HCT116 (cell line): ENCODE results near the gene TMCC1. TPM values are rescaled to one million over a fixed set of nuclear protein-coding genes. Genes with fewer than 3 reads are reported as not detected.

Experiments
- ATAC-seq: fragments of 200-7000 bp; cut with Tn5 transposase; 2 replicates; pipeline ENCODE4 v1.9.1; 2020; ENCODE audit warnings: mild to moderate bottlenecking, moderate library complexity
- BruUV-seq: library from RNA; stranded (reverse); fragments of 400-500 nt; replicated peaks from 2 replicates; lab custom pipeline; 2021; lab: Mats Ljungman, UMichigan
- CTCF ChIA-PET: fragments of 300-600 bp; sonication (Branson Sonifier 250); formaldehyde crosslinking; loops from one replicate; lab custom pipeline; 2021; ENCODE audit warnings: antibody characterized with exemption; lab: Charles Lee
- POLR2A ChIA-PET: fragments of 300-600, 350-600 bp; sonication (Branson Sonifier 250); formaldehyde crosslinking; loops from one replicate; lab custom pipeline; 2021; ENCODE audit warnings: antibody characterized with exemption; lab: Charles Lee
- RAD21 ChIA-PET, 2 experiments: fragments of 300-600 bp; sonication (Branson Sonifier 250); formaldehyde crosslinking; loops; one replicate each; lab custom pipeline; 2023; ENCODE audit warnings: low total read pairs in 2 of 2; ENCODE audit not compliant: uncharacterized antibody in 2 of 2, unreplicated experiment in 2 of 2, low non-redundant PET in 1 of 2; lab: Charles Lee
- DNase-seq: peaks from one replicate; pipeline ENCODE4 v3.0.0-alpha.2; 2010; ENCODE audit warnings: low read depth, low spot score
- H2AFZ ChIP-seq: fragments of 200-600 bp; shearing (Covaris generic), sonication (generic); 2 replicates; pipeline ENCODE4 v1.6.1; 2017; ENCODE audit warnings: low read depth, mixed run types, mixed read lengths, antibody characterized with exemption, low read length; ENCODE audit not compliant: poor library complexity, severe bottlenecking
- H3K27ac ChIP-seq: 2 replicates; pipeline ENCODE4 v1.5.1; 2012; ENCODE audit warnings: low read depth, low read length
- H3K27me3 ChIP-seq: fragments of 200-600 bp; sonication (generic); 2 replicates; pipeline ENCODE4 v1.6.1; 2016; ENCODE audit warnings: mixed run types, low read length, mixed read lengths; ENCODE audit not compliant: insufficient read depth
- H3K36me3 ChIP-seq, 2 experiments: fragments of 200-500 bp in 1 of 2; fragments of 200-600 bp in 1 of 2; sonication (Bioruptor generic) in 1 of 2; sonication (generic) in 1 of 2; 2 replicates each; pipeline versions ENCODE4 v1.5.1 to v1.6.1; 2014 to 2016; ENCODE audit warnings: low read length in 2 of 2, inconsistent platforms in 1 of 2, mixed read lengths in 1 of 2, mixed run types in 1 of 2; ENCODE audit not compliant: insufficient read depth in 2 of 2, control insufficient read depth in 1 of 2
- H3K4me1 ChIP-seq, 2 experiments: fragments of 200-600 bp in 1 of 2; sonication (generic) in 1 of 2; 2 replicates each; pipeline versions ENCODE4 v1.5.1 to v1.6.1; 2012 to 2017; ENCODE audit warnings: low read length in 2 of 2, inconsistent platforms in 1 of 2, mild to moderate bottlenecking in 1 of 2, mixed read lengths in 1 of 2, mixed run types in 1 of 2, moderate library complexity in 1 of 2; ENCODE audit not compliant: insufficient read depth in 2 of 2, control insufficient read depth in 1 of 2
- H3K4me2 ChIP-seq: fragments of 200-600 bp; sonication (generic); 2 replicates; pipeline ENCODE4 v1.6.1; 2017; ENCODE audit warnings: mixed run types, low read length, mixed read lengths
- H3K4me3 ChIP-seq, 2 experiments: fragments of 200-600 bp in 1 of 2; sonication (generic) in 1 of 2; replicated peaks in 1 of 2; 2 replicates each; pipeline ENCODE4 v1.5.1; 2011 to 2016; ENCODE audit warnings: low read length in 2 of 2, control low read depth in 1 of 2, low read depth in 1 of 2, mild to moderate bottlenecking in 1 of 2, mixed read lengths in 1 of 2, mixed run types in 1 of 2
- H3K79me2 ChIP-seq: fragments of 200-600 bp; sonication (generic); 2 replicates; pipeline ENCODE4 v1.6.1; 2017; ENCODE audit warnings: mild to moderate bottlenecking, mixed run types, low read length, moderate library complexity, mixed read lengths; ENCODE audit not compliant: insufficient read depth
- H3K9ac ChIP-seq: fragments of 200-600 bp; sonication (generic); 2 replicates; pipeline ENCODE4 v1.6.1; 2016; ENCODE audit warnings: low read length, mixed read lengths
- H3K9me2 ChIP-seq: fragments of 200-600 bp; sonication (generic), shearing (Covaris generic); 2 replicates; pipeline ENCODE4 v1.6.1; 2017; ENCODE audit warnings: mixed run types, mild to moderate bottlenecking, moderate library complexity; ENCODE audit not compliant: insufficient read depth
- H3K9me3 ChIP-seq, 2 experiments: fragments of 200-500 bp in 1 of 2; fragments of 200-600 bp in 1 of 2; sonication (Bioruptor generic) in 1 of 2; sonication (generic) in 1 of 2; 2 replicates each; pipeline ENCODE4 v1.6.1; 2014 to 2017; ENCODE audit warnings: low read length in 2 of 2, mixed read lengths in 2 of 2, inconsistent platforms in 1 of 2, low read depth in 1 of 2, mild to moderate bottlenecking in 1 of 2, mixed run types in 1 of 2, moderate library complexity in 1 of 2; ENCODE audit not compliant: control insufficient read depth in 1 of 2, insufficient read depth in 1 of 2
- H4K20me1 ChIP-seq: fragments of 200-600 bp; sonication (generic), shearing (Covaris generic); 2 replicates; pipeline ENCODE4 v1.6.1; 2017; ENCODE audit warnings: mixed run types, mild to moderate bottlenecking, moderate library complexity; ENCODE audit not compliant: insufficient read depth
- CBX3 ChIP-seq: IDR thresholded peaks from 2 replicates; pipeline ENCODE4 v1.6.1; 2012; ENCODE audit warnings: low read depth
- CTCF ChIP-seq, 3 experiments: fragments of 200-600 bp in 1 of 3; sonication (generic) in 1 of 3; IDR thresholded peaks in 2 of 3; conservative IDR thresholded peaks in 1 of 3; 2 replicates each; pipeline ENCODE4 v1.5.1; 2012 to 2017; ENCODE audit warnings: low read depth in 2 of 3, low read length in 2 of 3, antibody characterized with exemption in 1 of 3, borderline replicate concordance in 1 of 3, control low read depth in 1 of 3, mild to moderate bottlenecking in 1 of 3, mixed read lengths in 1 of 3, mixed run types in 1 of 3, moderate library complexity in 1 of 3; ENCODE audit not compliant: insufficient read depth in 1 of 3
- EGR1 ChIP-seq: IDR thresholded peaks from 2 replicates; pipeline ENCODE4 v1.6.1; 2012; ENCODE audit warnings: low read depth
- EZH2phosphoT487 ChIP-seq: fragments of 200-600 bp; IDR thresholded peaks from 2 replicates; pipeline ENCODE4 v1.6.1; 2018; ENCODE audit warnings: antibody characterized with exemption, borderline replicate concordance
- FOSL1 ChIP-seq: IDR thresholded peaks from 2 replicates; pipeline ENCODE4 v1.6.1; 2012; ENCODE audit warnings: low read depth
- POLR2AphosphoS5 ChIP-seq: IDR thresholded peaks from 2 replicates; pipeline ENCODE4 v1.6.1; 2011; ENCODE audit warnings: mild to moderate bottlenecking, low read depth, low read length, moderate library complexity
- RAD21 ChIP-seq: IDR thresholded peaks from 2 replicates; pipeline ENCODE4 v1.6.1; 2012; ENCODE audit warnings: low read depth, mild to moderate bottlenecking
- REST ChIP-seq: IDR thresholded peaks from 2 replicates; pipeline ENCODE4 v1.6.1; 2012; ENCODE audit warnings: low read depth
- SIN3A ChIP-seq: IDR thresholded peaks from 2 replicates; pipeline ENCODE4 v1.6.1; 2012; ENCODE audit warnings: low read depth
- SP1 ChIP-seq: IDR thresholded peaks from 2 replicates; pipeline ENCODE4 v1.6.1; 2012; ENCODE audit warnings: low read depth
- YY1 ChIP-seq: IDR thresholded peaks from 2 replicates; pipeline ENCODE4 v1.6.1; 2011; ENCODE audit warnings: low read length, low read depth, moderate library complexity, mild to moderate bottlenecking; ENCODE audit not compliant: insufficient replicate concordance; ENCODE audit errors: extremely low read depth
- ZBTB33 ChIP-seq: IDR thresholded peaks from 2 replicates; pipeline ENCODE4 v1.6.1; 2011; ENCODE audit warnings: mild to moderate bottlenecking, low read length, moderate library complexity; ENCODE audit not compliant: insufficient replicate concordance; ENCODE audit errors: extremely low read depth
- ZNF274 ChIP-seq: fragments of 200-500 bp; sonication (Bioruptor generic); IDR thresholded peaks from 2 replicates; pipeline ENCODE4 v1.6.1; 2014; ENCODE audit warnings: mild to moderate bottlenecking, low read depth, low read length, inconsistent platforms
- intact Hi-C: fragments of 100-400 bp; cut with micrococcal nuclease; formaldehyde crosslinking; loops from 2 replicates; pipeline ENCODE4 v1.10.0; 2022
- total RNA-seq: library from RNA; stranded (reverse); gene quantifications from one replicate; pipeline ENCODE4 v1.2.1, GENCODE V29; 2021; ENCODE audit not compliant: unreplicated experiment

The TMCC1 gene
- total RNA-seq, 1 experiment from 2014 or later = 32.5 TPM

DNA sequence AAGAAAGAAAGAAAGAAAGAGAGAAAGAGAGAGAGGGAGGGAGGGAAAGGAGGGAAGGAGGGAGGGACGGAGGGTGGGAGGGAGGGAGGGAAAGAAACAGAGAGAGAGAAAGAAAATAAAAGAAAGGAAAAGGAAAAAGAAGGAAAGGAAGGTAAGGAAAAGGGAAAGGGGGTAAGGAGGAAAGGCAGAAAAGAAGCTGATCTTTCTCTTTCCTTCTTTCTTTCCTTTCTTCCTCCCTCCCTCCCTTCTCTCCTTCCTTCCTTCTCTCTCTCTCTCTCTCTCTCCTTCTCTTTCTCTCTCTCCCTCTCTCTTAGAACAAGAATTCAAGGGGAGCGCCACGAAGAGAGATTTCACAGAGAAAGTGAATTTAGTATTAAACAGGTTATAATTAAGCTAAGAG, 25.8 kb upstream of the TMCC1 start:
- H3K4me3 ChIP-seq = no peak overlapping the region
- no peaks in the 10 kb centered on the region for H3K9me2 ChIP-seq
- intact Hi-C loops = no loop called here
- H3K27me3 ChIP-seq = no peaks in the 10 kb centered on the region
- CTCF ChIA-PET = no interaction called here
- RAD21 ChIA-PET = no interaction called here
- no peaks in the 10 kb centered on the region for H3K79me2 ChIP-seq
- BruUV-seq = no TSS peak
- peaks cover 19 to 26% of the 10 kb centered on the region in 2 experiments; a peak in 3 of 4 replicates for H3K9me3 ChIP-seq
- no peak overlapping the region for H2AFZ ChIP-seq
- POLR2A ChIA-PET = no interaction called here
- H3K27ac ChIP-seq = no peak overlapping the region
- no peak for DNase-seq
- no peak for ATAC-seq
- no peak overlapping the region for H3K9ac ChIP-seq
- H3K36me3 ChIP-seq = no peaks in the 10 kb centered on the region
- no peak overlapping the region for H3K4me2 ChIP-seq
- no peak for TF ChIP-seq EZH2phosphoT487
- TF ChIP-seq ZNF274 = no peak
- TF ChIP-seq FOSL1 = no peak
- TF ChIP-seq SP1 = no peak
- no peak for TF ChIP-seq REST
- no peak for TF ChIP-seq RAD21
- no peak for TF ChIP-seq EGR1
- TF ChIP-seq CTCF (IDR thresholded peaks at IDR 0.05 in 2 of 3, conservative IDR thresholded peaks at IDR 0.05 in 1 of 3; ENCODE audit: borderline replicate concordance in 1 of 3, insufficient read depth in 1 of 3, low read depth in 2 of 3, low read length in 2 of 3) = no peak
- TF ChIP-seq POLR2AphosphoS5 = no peak
- no peak for TF ChIP-seq SIN3A
- TF ChIP-seq YY1 = no peak
- TF ChIP-seq CBX3 = no peak
- TF ChIP-seq ZBTB33 = no peak
- no peaks in the 10 kb centered on the region for H4K20me1 ChIP-seq
- H3K4me1 ChIP-seq = no peaks in the 10 kb centered on the region
